22Rv1 (cell line): Measurements from ENCODE around the gene COL4A2.

Source experiments
- CTCF ChIP-seq: fragments of 450-650 bp; IDR thresholded peaks from 2 replicates; pipeline ENCODE4 v1.5.1; 2017; ENCODE audit warnings: mild to moderate bottlenecking
- ZFX ChIP-seq: fragments of 450-650 bp; IDR thresholded peaks from 2 replicates; pipeline ENCODE4 v1.6.1; 2017; ENCODE audit warnings: antibody characterized with exemption, borderline replicate concordance

GRCh38 chr13:110290153-110290552, 16.9 kb upstream of the COL4A2 start:
- TF ChIP-seq CTCF (no peak), ZFX (no peak)
